GM10248 (cell line): Measurements from ENCODE around the gene CST2.
"Not testable (repeated sequence)": the region's sequence is repeated elsewhere in the genome, so short reads cannot be mapped to it uniquely, and the experiment has no call there.

Source experiments
- CTCF ChIA-PET: fragments of 300-600 bp; sonication (Branson Sonifier 250); formaldehyde crosslinking; extraction: SDS; loops from one replicate; lab custom pipeline; 2021; ENCODE audit warnings: antibody characterized with exemption; lab: Yijun Ruan, JAX
- POLR2A ChIA-PET: fragments of 350-650 bp; sonication (Branson Sonifier 250); formaldehyde crosslinking; extraction: SDS; loops from one replicate; lab custom pipeline; 2020; ENCODE audit warnings: antibody characterized with exemption; lab: Yijun Ruan, JAX
- DNase-seq: peaks from one replicate; pipeline ENCODE4 v3.0.0; 2012; ENCODE audit errors: extremely low spot score
- CTCF ChIP-seq: IDR thresholded peaks from 2 replicates; pipeline ENCODE4 v1.5.1; 2012; ENCODE audit warnings: mild to moderate bottlenecking, low read depth; ENCODE audit errors: extremely low read depth, missing control alignments, control extremely low read depth

Gene CST2

DNA sequence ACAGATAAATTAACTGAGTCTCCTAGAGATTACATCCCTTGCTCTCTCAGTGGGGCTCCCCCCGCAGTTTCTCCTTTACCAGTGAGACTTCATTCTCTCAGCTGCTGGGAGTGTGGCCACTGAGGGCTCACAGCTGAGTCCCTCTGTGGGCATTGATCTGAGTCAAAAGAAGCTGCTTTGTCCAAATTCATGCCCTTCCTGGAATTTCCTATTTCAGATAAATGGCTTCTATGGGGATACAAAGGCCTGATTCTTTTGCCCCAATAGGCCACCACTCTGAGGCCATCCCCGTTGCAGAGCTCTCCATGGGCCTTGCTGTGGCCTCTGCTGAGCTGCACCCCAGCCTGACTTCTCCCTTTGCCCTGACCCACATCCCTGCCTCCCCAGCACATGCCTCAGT, 43.0 kb upstream of the CST2 start:
- ChIA-PET POLR2A (no interaction called here), CTCF (interaction anchor here (0.6 kb wide), 1 partner anchor 68 kb away, joined by 3 read pairs; no protein-coding TSS in a partner anchor)
- no peak for TF ChIP-seq CTCF
- no peak for DNase-seq

GRCh38 chr20:23868321-23868720, 41.8 kb upstream of the CST2 start:
- no peak for TF ChIP-seq CTCF
- DNase-seq = no peak
- POLR2A ChIA-PET = no interaction called here
- CTCF ChIA-PET = no interaction called here

DNA sequence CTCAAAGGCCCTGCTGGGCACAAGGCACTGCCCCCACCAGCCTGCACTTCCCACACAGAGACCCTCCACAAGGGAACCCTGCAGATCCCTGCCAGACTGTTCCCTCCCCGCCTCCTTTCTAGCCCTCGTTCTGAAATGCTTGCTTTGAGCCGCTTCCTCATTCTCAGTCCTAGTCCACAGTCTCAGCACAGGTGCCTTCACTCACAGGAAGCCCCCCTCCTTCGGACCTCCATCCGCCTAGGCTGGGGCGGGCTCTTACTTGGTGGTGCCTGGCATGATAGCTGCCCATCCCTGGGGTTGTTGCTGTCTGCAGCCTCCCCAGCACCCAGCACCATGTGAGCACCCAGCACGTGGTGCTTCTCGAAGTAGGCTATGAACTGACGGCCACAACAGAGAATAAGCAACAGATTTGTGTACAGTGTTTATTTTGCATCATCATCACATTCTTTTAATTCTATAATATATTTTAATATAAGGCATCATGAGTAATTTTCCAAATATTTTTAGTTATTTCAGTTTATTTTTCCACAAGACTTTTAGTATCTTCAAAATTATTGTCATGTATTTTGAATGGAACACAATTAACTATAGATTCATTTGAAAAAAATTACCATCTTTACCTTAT, 40.7 kb upstream of the CST2 start:
- ChIA-PET CTCF (no interaction called here), POLR2A (no interaction called here)
- no peak for DNase-seq
- TF ChIP-seq CTCF = no peak

DNA sequence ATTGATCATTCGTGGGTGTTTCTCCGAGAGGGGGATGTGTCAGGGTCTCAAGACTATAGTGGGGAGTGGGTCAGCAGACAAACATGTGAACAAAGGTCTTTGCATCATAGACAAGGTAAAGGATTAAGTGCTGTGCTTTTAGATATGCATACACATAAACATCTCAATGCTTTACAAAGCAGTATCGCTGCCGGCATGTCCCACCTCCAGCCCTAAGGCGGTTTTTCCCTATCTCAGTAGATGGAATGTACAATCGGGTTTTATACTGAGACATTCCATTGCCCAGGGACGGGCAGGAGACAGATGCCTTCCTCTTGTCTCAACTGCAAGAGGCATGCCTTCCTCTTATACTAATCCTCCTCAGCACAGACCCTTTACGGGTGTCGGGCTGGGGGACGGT, 34.2 kb upstream of the CST2 start:
- CTCF ChIA-PET, POLR2A ChIA-PET, DNase-seq: not testable (repeated sequence)

GRCh38 chr20:23857962-23858595, 31.6 kb upstream of the CST2 start:
- TF ChIP-seq CTCF = no peak
- ChIA-PET CTCF (no interaction called here), POLR2A (interaction anchor here (0.6 kb wide), 1 partner anchor 21 kb away, joined by 9 read pairs; no protein-coding TSS in a partner anchor)
- no peak for DNase-seq

DNA sequence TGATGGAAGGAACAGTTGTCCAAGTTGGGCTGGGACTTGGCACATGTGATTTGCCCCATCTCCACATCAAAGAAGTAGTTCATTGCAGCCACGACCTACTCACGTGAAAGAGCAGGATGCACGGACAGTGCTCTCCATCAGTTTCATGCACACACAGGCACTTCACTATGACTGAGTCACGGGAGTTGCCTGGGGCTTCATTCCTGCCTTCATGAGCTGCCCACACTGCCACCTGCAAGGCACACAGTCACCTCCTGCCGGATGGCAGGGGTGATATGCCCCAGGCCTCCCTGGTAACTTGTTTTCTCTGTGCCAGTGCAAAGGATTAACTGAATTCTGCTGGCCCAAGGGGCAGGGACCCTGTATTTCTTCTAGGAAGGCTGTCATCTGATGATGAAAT, 30.2 kb upstream of the CST2 start:
- no peak for DNase-seq
- ChIA-PET POLR2A (no interaction called here), CTCF (no interaction called here)
- TF ChIP-seq CTCF = no peak

DNA sequence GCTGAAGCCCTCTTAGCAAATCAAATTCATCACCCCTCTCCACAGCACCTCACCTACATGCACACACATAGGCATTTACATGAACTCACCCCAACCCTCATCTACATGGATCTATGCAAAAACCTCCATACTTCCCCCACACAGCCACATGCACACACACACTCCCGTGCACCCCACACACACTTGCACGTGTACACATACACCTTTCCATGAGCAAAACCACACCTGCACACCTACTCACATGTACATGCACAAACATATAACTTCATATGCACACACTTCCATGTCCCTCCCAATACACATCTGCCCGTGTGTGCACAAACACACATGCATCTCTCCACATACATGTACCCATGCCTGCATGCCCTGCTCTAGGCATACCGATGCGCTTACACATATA, 29.7 kb upstream of the CST2 start:
- DNase-seq = no peak
- POLR2A ChIA-PET = no interaction called here
- no peak for TF ChIP-seq CTCF
- CTCF ChIA-PET = no interaction called here
